Endothelial cell of umbilical vein (primary cell): ENCODE results near the gene SMR3A. TPM values are rescaled to one million over a fixed set of nuclear protein-coding genes. Genes with fewer than 3 reads are reported as not detected.

Experiments
- Bru-seq: library from RNA; stranded (reverse); fragments of 400-500 nt; gene quantifications from one replicate; lab custom pipeline; 2021; lab: Mats Ljungman, UMichigan
- BruChase-seq, 2 experiments: library from RNA; stranded (reverse); fragments of 400-500 nt; gene quantifications; one replicate each; lab custom pipeline; 2021; lab: Mats Ljungman, UMichigan
- BruUV-seq: library from RNA; stranded (reverse); fragments of 400-500 nt; replicated peaks from 2 replicates; lab custom pipeline; 2021; lab: Mats Ljungman, UMichigan
- CTCF ChIA-PET: fragments of 300-600, 350-600 bp; sonication (Branson Sonifier 250); formaldehyde crosslinking; loops from one replicate; lab custom pipeline; 2021; ENCODE audit warnings: antibody characterized with exemption, inconsistent platforms; lab: Charles Lee
- POLR2A ChIA-PET: fragments of 300-600, 350-600 bp; sonication (Branson Sonifier 250); formaldehyde crosslinking; loops from one replicate; lab custom pipeline; 2021; ENCODE audit warnings: antibody characterized with exemption, inconsistent platforms; lab: Charles Lee
- DNase-seq: peaks from one replicate; pipeline ENCODE4 v3.0.0-alpha.2; 2011; ENCODE audit warnings: low read depth, low spot score
- FAIRE-seq: peaks from 2 replicates; lab custom pipeline; 2011; peaks lifted over from hg19 to GRCh38; lab: Jason Lieb, UNC
- H2AFZ ChIP-seq: 2 replicates; pipeline ENCODE4 v1.6.0; 2012; ENCODE audit warnings: low read depth, low read length, control low read depth, inconsistent platforms
- H3K27ac ChIP-seq: 2 replicates; pipeline ENCODE4 v1.5.1; 2011; ENCODE audit warnings: low read depth, mild to moderate bottlenecking, control low read depth, low read length, moderate library complexity; ENCODE audit not compliant: insufficient read depth
- H3K27me3 ChIP-seq, 2 experiments: 2 replicates each; pipeline versions ENCODE4 v1.6.0 to v1.6.1; 2011; ENCODE audit warnings: low read length in 2 of 2, mixed read lengths in 1 of 2; ENCODE audit not compliant: control insufficient read depth in 2 of 2, insufficient read depth in 2 of 2
- H3K36me3 ChIP-seq, 2 experiments: 2 replicates in 1 of 2; 3 replicates in 1 of 2; pipeline ENCODE4 v1.5.1; 2011; ENCODE audit warnings: low read length in 2 of 2, mild to moderate bottlenecking in 1 of 2, moderate library complexity in 1 of 2; ENCODE audit not compliant: control insufficient read depth in 2 of 2, insufficient read depth in 2 of 2; ENCODE audit errors: extremely low read depth in 1 of 2
- H3K4me1 ChIP-seq: 3 replicates; pipeline ENCODE4 v1.5.1; 2011; ENCODE audit warnings: mild to moderate bottlenecking, low read length; ENCODE audit not compliant: control insufficient read depth, insufficient read depth; ENCODE audit errors: extremely low read depth
- H3K4me2 ChIP-seq: 2 replicates; pipeline ENCODE4 v1.6.1; 2011; ENCODE audit warnings: low read length, control low read depth, mixed read lengths; ENCODE audit not compliant: insufficient read depth
- H3K4me3 ChIP-seq, 3 experiments: fragments of 200-600 bp in 1 of 3; sonication (generic), shearing (Covaris generic) in 1 of 3; replicated peaks in 1 of 3; 2 replicates each; pipeline ENCODE4 v1.5.1; 2011 to 2016; ENCODE audit warnings: control low read depth in 3 of 3, low read length in 3 of 3, mild to moderate bottlenecking in 2 of 3, inconsistent platforms in 1 of 3, low read depth in 1 of 3, moderate library complexity in 1 of 3; ENCODE audit not compliant: insufficient read depth in 1 of 3
- H3K79me2 ChIP-seq: 2 replicates; pipeline ENCODE4 v1.6.0; 2012; ENCODE audit warnings: low read length, inconsistent platforms; ENCODE audit not compliant: control insufficient read depth, insufficient read depth
- H3K9ac ChIP-seq: replicated peaks from 2 replicates; pipeline ENCODE3; 2011; ENCODE audit warnings: low read length, control low read depth; ENCODE audit not compliant: insufficient read depth; ENCODE audit errors: extremely low read depth
- H3K9me1 ChIP-seq: replicated peaks from 3 replicates; pipeline ENCODE4 v1.6.0; 2011; ENCODE audit warnings: mild to moderate bottlenecking, low read length; ENCODE audit not compliant: control insufficient read depth, insufficient read depth; ENCODE audit errors: extremely low read depth
- H3K9me3 ChIP-seq: replicated peaks from 2 replicates; pipeline ENCODE4 v1.5.1; 2012; ENCODE audit warnings: low read length, inconsistent platforms; ENCODE audit not compliant: control insufficient read depth, insufficient read depth
- H4K20me1 ChIP-seq: replicated peaks from 2 replicates; pipeline ENCODE3; 2011; ENCODE audit warnings: mild to moderate bottlenecking, low read length; ENCODE audit not compliant: control insufficient read depth, insufficient read depth; ENCODE audit errors: extremely low read depth
- EZH2 ChIP-seq: IDR thresholded peaks from 2 replicates; pipeline ENCODE4 v1.6.1; 2012; ENCODE audit warnings: borderline replicate concordance, low read depth, mild to moderate bottlenecking, moderate library complexity, low read length, inconsistent platforms; ENCODE audit not compliant: severe bottlenecking
- FOS ChIP-seq: IDR thresholded peaks from 2 replicates; pipeline ENCODE4 v1.6.1; 2011; ENCODE audit warnings: mild to moderate bottlenecking, low read length, moderate library complexity, borderline replicate concordance; ENCODE audit not compliant: insufficient read depth
- GATA2 ChIP-seq: IDR thresholded peaks from 2 replicates; pipeline ENCODE4 v1.7.0; 2011; ENCODE audit warnings: low read depth, mild to moderate bottlenecking, moderate library complexity, mixed read lengths, low read length; ENCODE audit not compliant: insufficient read length, insufficient read depth
- JUN ChIP-seq: IDR thresholded peaks from 2 replicates; pipeline ENCODE4 v1.6.1; 2011; ENCODE audit warnings: borderline replicate concordance, low read depth; ENCODE audit not compliant: insufficient read length, insufficient read depth
- MYC ChIP-seq: IDR thresholded peaks from one replicate; pipeline ENCODE4 v1.6.1; 2011; ENCODE audit warnings: mild to moderate bottlenecking, low read depth, low read length
- POLR2A ChIP-seq: IDR thresholded peaks from 2 replicates; pipeline ENCODE4 v1.6.1; 2012; ENCODE audit warnings: low read depth, mild to moderate bottlenecking, control low read depth, low read length
- POLR2AphosphoS5 ChIP-seq: IDR thresholded peaks from 2 replicates; pipeline ENCODE4 v1.6.1; 2012; ENCODE audit warnings: low read depth, mild to moderate bottlenecking, control low read depth, low read length, moderate library complexity; ENCODE audit not compliant: insufficient read depth
- dilution Hi-C: fragments of 300-500 bp; cut with MboI; formaldehyde crosslinking; loops from one replicate; pipeline ENCODE4 v1.15.0; 2019; ENCODE audit warnings: low sequenced_read_pairs; ENCODE audit not compliant: extremely low pct_ligation_motif_present
- intact Hi-C: fragments of 100-400 bp; cut with micrococcal nuclease; formaldehyde crosslinking; loops from one replicate; pipeline ENCODE4 v1.10.0; 2022
- long read RNA-seq: library from polyadenylated mRNA; stranded (forward); transcript quantifications from one replicate; pipeline ENCODE4 v2.0.0, GENCODE V29; 2021
- polyA minus RNA-seq, 3 experiments: library from RNA; depleted of rRNA, polyadenylated mRNA; stranded (reverse); fragments of >200 nt; gene quantifications; 1 replicate in 1 of 3; 2 replicates in 2 of 3; pipeline ENCODE4 v1.2.3, GENCODE V29; 2011
- polyA plus RNA-seq, 4 experiments: library from polyadenylated mRNA; depleted of rRNA in 3 of 4; stranded (reverse) in 3 of 4; unstranded in 1 of 4; fragments of >200 nt; gene quantifications; 2 replicates each; pipeline versions ENCODE4 v1.2.1 to v1.2.3, GENCODE V29; 2011 to 2012; ENCODE audit warnings: missing spikeins in 1 of 4
- total RNA-seq: library from RNA; stranded (reverse); gene quantifications from 2 replicates; pipeline ENCODE4 v1.2.3, GENCODE V29; 2021
- TF ChIP-seq, protein P1 (sequence below): IDR thresholded peaks from 2 replicates; pipeline ENCODE4 v1.6.1; 2011; ENCODE audit not compliant: insufficient read depth, insufficient read length
- TF ChIP-seq, protein P2 (sequence below), 2 donors: IDR thresholded peaks; 1 replicate in 1 of 2; 2 replicates in 1 of 2; pipeline ENCODE4 v1.5.1; 2011; ENCODE audit warnings: low read length in 2 of 2, mild to moderate bottlenecking in 2 of 2, moderate library complexity in 2 of 2, control low read depth in 1 of 2, inconsistent platforms in 1 of 2, low read depth in 1 of 2; ENCODE audit not compliant: insufficient read depth in 1 of 2; ENCODE audit errors: extremely low read depth in 1 of 2

Gene SMR3A
- not detected in 2 replicates for total RNA-seq
- polyA plus RNA-seq: not detected in 2 replicates
- polyA plus RNA-seq (2011; cell fraction: cytosol; rRNA removed): not detected in 2 replicates
- polyA plus RNA-seq (2011; cell fraction: nucleus; rRNA removed): not detected in 2 replicates
- polyA plus RNA-seq (2012): not detected in 2 replicates
- polyA minus RNA-seq: not detected in 2 replicates
- polyA minus RNA-seq (2011; cell fraction: cytosol; rRNA and poly(A)+ RNA removed): not detected
- not detected in 2 replicates for polyA minus RNA-seq (2011; cell fraction: nucleus; rRNA and poly(A)+ RNA removed)
- Bru-seq, nascent RNA: not detected
- not detected for BruChase-seq, experiment 1, labeled RNA remaining after a 6-hour chase
- BruChase-seq, experiment 2, labeled RNA remaining after a 2-hour chase: not detected
- long read RNA-seq: 0 reads

GRCh38 chr4:70360460-70360859 is at the start of gene SMR3A:
SMR3A (plus strand) TSS chr4:70360760; CDS start chr4:70362116, 1,356 bp downstream.
- intact Hi-C loops: no loop called here
- H3K9ac ChIP-seq: no peak within 1 kb of the TSS
- H2AFZ ChIP-seq: no peak within 1 kb of the TSS
- TF ChIP-seq EZH2 (no peak), POLR2A (no peak), JUN (no peak), MYC (no peak), POLR2AphosphoS5 (no peak), GATA2 (no peak), FOS (no peak)
- TF ChIP-seq, protein P1, sequence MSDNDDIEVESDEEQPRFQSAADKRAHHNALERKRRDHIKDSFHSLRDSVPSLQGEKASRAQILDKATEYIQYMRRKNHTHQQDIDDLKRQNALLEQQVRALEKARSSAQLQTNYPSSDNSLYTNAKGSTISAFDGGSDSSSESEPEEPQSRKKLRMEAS: no peak
- TF ChIP-seq, protein P2, sequence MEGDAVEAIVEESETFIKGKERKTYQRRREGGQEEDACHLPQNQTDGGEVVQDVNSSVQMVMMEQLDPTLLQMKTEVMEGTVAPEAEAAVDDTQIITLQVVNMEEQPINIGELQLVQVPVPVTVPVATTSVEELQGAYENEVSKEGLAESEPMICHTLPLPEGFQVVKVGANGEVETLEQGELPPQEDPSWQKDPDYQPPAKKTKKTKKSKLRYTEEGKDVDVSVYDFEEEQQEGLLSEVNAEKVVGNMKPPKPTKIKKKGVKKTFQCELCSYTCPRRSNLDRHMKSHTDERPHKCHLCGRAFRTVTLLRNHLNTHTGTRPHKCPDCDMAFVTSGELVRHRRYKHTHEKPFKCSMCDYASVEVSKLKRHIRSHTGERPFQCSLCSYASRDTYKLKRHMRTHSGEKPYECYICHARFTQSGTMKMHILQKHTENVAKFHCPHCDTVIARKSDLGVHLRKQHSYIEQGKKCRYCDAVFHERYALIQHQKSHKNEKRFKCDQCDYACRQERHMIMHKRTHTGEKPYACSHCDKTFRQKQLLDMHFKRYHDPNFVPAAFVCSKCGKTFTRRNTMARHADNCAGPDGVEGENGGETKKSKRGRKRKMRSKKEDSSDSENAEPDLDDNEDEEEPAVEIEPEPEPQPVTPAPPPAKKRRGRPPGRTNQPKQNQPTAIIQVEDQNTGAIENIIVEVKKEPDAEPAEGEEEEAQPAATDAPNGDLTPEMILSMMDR (IDR thresholded peaks at IDR 0.05; ENCODE audit: extremely low read depth in 1 of 2, insufficient read depth in 1 of 2, low read depth in 1 of 2, low read length in 2 of 2): no peak
- H3K9me1 ChIP-seq: no peaks in the 10 kb centered on the region
- H4K20me1 ChIP-seq: no peaks in the 10 kb centered on the region
- ChIA-PET CTCF (no interaction called here), POLR2A (no interaction called here)
- dilution Hi-C loops: no loop called here
- no peak within 1 kb of the TSS for H3K4me3 ChIP-seq
- no peak for DNase-seq
- no peaks in the 10 kb centered on the region for H3K79me2 ChIP-seq
- no peak for FAIRE-seq
- no peak within 1 kb of the TSS for H3K27ac ChIP-seq
- BruUV-seq: no TSS peak
- H3K36me3 ChIP-seq: no peaks in the 10 kb centered on the region
- no peaks in the 10 kb centered on the region for H3K9me3 ChIP-seq
- H3K4me2 ChIP-seq: no peak within 1 kb of the TSS
- H3K4me1 ChIP-seq: no peaks in the 10 kb centered on the region
- no peaks in the 10 kb centered on the region for H3K27me3 ChIP-seq
